GM21360 (cell line): ENCODE data around the gene GALE.
A peak's percentile ranks its signal among the peaks of the same experiment; 100 is the strongest.
"Not testable (repeated sequence)": the region's sequence is repeated elsewhere in the genome, so short reads cannot be mapped to it uniquely, and the experiment has no call there.

Experiments
- ATAC-seq: cut with Tn5 transposase; IDR thresholded peaks from one replicate; pipeline ENCODE4 v1.9.1; 2021; ENCODE audit warnings: mild to moderate bottlenecking, moderate library complexity; ENCODE audit not compliant: unreplicated experiment

Gene GALE

GRCh38 chr1:23793018-23793781 is 7.4 kb downstream of the GALE start:
- ATAC-seq, result no peak

GRCh38 chr1:23792151-23792945 is 8.2 kb downstream of the GALE start:
- ATAC-seq, result no peak

- no peak for ATAC-seq
These were observed 9.0 kb downstream of the GALE start for GRCh38 chr1:23791516-23792047.

- ATAC-seq, result peak; percentile 59
These were observed 9.6 kb downstream of the GALE start, which contains the start of gene LYPLA2 for GRCh38 chr1:23790696-23791515. Gene LYPLA2, plus strand, starts transcription at chr1:23791145. Its CDS starts 1,538 bp downstream, at chr1:23792683.

GRCh38 chr1:23788695-23789094 is 11.9 kb downstream of the GALE start:
- ATAC-seq, result no peak

GRCh38 chr1:23787701-23788100 is 12.9 kb downstream of the GALE start:
- no peak for ATAC-seq

GRCh38 chr1:23784846-23785245 is 15.7 kb downstream of the GALE start:
- no peak for ATAC-seq

- not testable (repeated sequence) for ATAC-seq
These were observed 17.4 kb downstream of the GALE start for GRCh38 chr1:23783141-23783540.

- no peak for ATAC-seq
These were observed 20.7 kb downstream of the GALE start for GRCh38 chr1:23779826-23780371.

- ATAC-seq, result peak; percentile 80
These were observed 22.4 kb downstream of the GALE start, which contains the start of gene PITHD1 for GRCh38 chr1:23777979-23778814. Gene PITHD1, plus strand, starts transcription at chr1:23778418. Its CDS starts 98 bp downstream, at chr1:23778516.

- ATAC-seq, result no peak
These were observed 24.3 kb downstream of the GALE start for GRCh38 chr1:23776217-23776616.

- ATAC-seq, result no peak
These were observed 26.2 kb downstream of the GALE start for GRCh38 chr1:23774174-23774880.

- no peak for ATAC-seq
These were observed 27.7 kb downstream of the GALE start for GRCh38 chr1:23772854-23773242.

- no peak for ATAC-seq
These were observed 28.3 kb downstream of the GALE start for GRCh38 chr1:23772049-23772853.

- no peak for ATAC-seq
These were observed 31.8 kb downstream of the GALE start for GRCh38 chr1:23768733-23769132.

GRCh38 chr1:23763041-23763577 is 37.4 kb downstream of the GALE start:
- ATAC-seq, result no peak

- no peak for ATAC-seq
These were observed 41.3 kb downstream of the GALE start for GRCh38 chr1:23759277-23759676.

- ATAC-seq, result no peak
These were observed 42.7 kb downstream of the GALE start for GRCh38 chr1:23757812-23758211.
